ENCODE data around the gene SOX10. TPM values are rescaled to one million over a fixed set of nuclear protein-coding genes. Genes with fewer than 3 reads are reported as not detected.

SOX10 gene
- total and polyA plus RNA-seq, 2 donors (not counting 1 experiment from before 2014, with no cell fraction given), result not detected

DNA sequence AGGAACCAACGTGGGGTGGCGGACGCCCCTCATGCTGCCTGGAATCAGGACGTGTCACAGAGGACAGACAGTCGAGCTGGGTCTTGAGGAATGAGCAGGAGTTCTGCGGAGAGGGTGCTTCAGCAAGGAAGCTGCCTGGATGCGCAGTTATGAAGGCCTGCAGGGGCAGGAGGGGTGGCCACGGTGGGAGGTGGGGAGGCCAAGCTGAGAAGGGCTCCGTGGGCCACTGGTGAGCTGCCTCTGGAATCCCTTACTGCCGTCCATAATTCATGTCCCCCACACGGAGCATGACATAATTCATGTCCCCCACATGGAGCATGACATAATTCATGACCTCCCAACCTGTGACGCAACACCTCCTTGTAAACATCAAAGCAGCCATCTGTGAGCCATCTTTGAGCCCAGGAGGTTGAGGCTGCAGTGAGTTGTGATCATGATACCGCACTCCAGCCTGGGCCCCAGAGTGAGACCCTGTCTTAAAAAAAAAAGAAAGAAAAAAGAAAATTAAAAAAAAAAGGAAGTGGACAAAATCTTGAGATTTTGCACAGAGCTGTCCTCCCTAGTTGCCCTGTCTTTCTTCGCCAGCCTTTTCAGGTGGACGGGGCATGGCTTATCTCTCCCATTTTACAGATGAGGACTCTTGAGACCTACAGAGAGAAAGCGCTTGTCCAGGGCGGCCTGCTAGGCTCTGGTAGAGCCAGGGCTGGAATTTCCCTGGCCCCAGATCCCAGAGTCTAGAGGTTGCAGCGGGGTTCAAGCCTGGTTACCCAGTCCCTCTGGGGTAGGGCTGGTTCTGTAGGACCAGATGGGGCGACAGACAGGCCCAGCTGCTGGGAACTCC, 48.5 kb upstream of the SOX10 start:
- POLR2A ChIA-PET, result no interaction called here
- no peak overlapping the region for H3K9ac ChIP-seq (ENCODE audit: low read length)

More for the DNA sequence above, 48.5 kb upstream of the SOX10 start:
- CTCF ChIA-PET, result interaction anchor here (0.6 to 2.2 kb wide), 2 partner anchors 19 to 364 kb away, joined by 4 to 5 read pairs; no protein-coding TSS in a partner anchor
- H4K20me1 ChIP-seq (ENCODE audit: control insufficient read depth, insufficient read depth, low read length, poor library complexity, severe bottlenecking), result no peaks in the 10 kb centered on the region
- peaks cover 7% of the 10 kb centered on the region for H3K27me3 Mint-ChIP-seq
- no peaks in the 10 kb centered on the region for H3K27me3 ChIP-seq (replicated peaks in 1 of 4; ENCODE audit: control extremely low read depth in 1 of 4, control insufficient read depth in 3 of 4, insufficient read depth in 4 of 4, low read length in 3 of 4)
- no peak for ATAC-seq (ENCODE audit: low read depth)
- intact Hi-C loops (cut with micrococcal nuclease), result no loop called here
- TF ChIP-seq EZH2 (IDR thresholded peaks at IDR 0.05; ENCODE audit: borderline replicate concordance, insufficient read depth, low read depth, low read length, poor library complexity, severe bottlenecking) (no peak), CTCF (IDR thresholded peaks at IDR 0.05) (no peak)
- H3K4me1 ChIP-seq (ENCODE audit: control insufficient read depth in 2 of 2, insufficient read depth in 2 of 2, low read length in 2 of 2), result no peaks in the 10 kb centered on the region
- no peaks in the 10 kb centered on the region for H3K9me3 Mint-ChIP-seq (ENCODE audit: insufficient read depth)
- no peak overlapping the region for H3K27ac Mint-ChIP-seq
- no peaks in the 10 kb centered on the region for H3K36me3 ChIP-seq (replicated peaks in 1 of 2; ENCODE audit: control extremely low read depth in 1 of 2, control insufficient read depth in 1 of 2, extremely low read depth in 1 of 2, insufficient read depth in 2 of 2, low read length in 1 of 2)
- H3K79me2 ChIP-seq (ENCODE audit: control insufficient read depth, insufficient read depth, low read length), result no peaks in the 10 kb centered on the region
- H3K4me1 Mint-ChIP-seq, result no peaks in the 10 kb centered on the region
- H2AFZ ChIP-seq (ENCODE audit: insufficient read depth, low read depth, low read length, poor library complexity, severe bottlenecking), result no peak overlapping the region
- no peak overlapping the region for H3K4me3 ChIP-seq (ENCODE audit: control extremely low read depth in 1 of 5, extremely low read depth in 1 of 5, insufficient read depth in 1 of 5, low read depth in 2 of 5, low read length in 4 of 5)
- no peak overlapping the region for H3K4me3 Mint-ChIP-seq
- H3K27ac ChIP-seq (ENCODE audit: low read length in 2 of 2), result no peak overlapping the region
- no peaks in the 10 kb centered on the region for H3K9me3 ChIP-seq (ENCODE audit: control extremely low read depth in 1 of 3, control insufficient read depth in 2 of 3, insufficient read depth in 1 of 3, low read length in 2 of 3)
- DNase-seq, result no peak
- WGBS (ENCODE audit: insufficient coverage), result 93% methylated on average over 14 of the region's 19 CpGs
- no peak overlapping the region for H3K4me2 ChIP-seq (replicated peaks; ENCODE audit: low read depth, low read length, poor library complexity, severe bottlenecking)
